ENCODE results near the gene TNFRSF4.
A peak's percentile ranks its signal among the peaks of the same experiment; 100 is the strongest.
"Not testable (repeated sequence)": the region's sequence is repeated elsewhere in the genome, so short reads cannot be mapped to it uniquely, and the experiment has no call there.

The TNFRSF4 gene

GRCh38 chr1:1179346-1179982 is 34.5 kb downstream of the TNFRSF4 start:
- Mint-ChIP-seq H3K4me3 (no peak overlapping the region), H3K36me3 (ENCODE audit: insufficient read depth) (peaks cover 2% of the 10 kb centered on the region), H3K27ac (no peak overlapping the region), H3K27me3 (peaks cover 23 to 40% of the 10 kb centered on the region in 2 donors), H3K9me3 (no peaks in the 10 kb centered on the region), H3K4me1 (ENCODE audit: low read depth in 2 of 2) (peaks cover 1 to 4% of the 10 kb centered on the region in 2 donors)
- ATAC-seq (replicated peaks) (no peak), DNase-seq (no peak)

- Mint-ChIP-seq H3K4me1 (ENCODE audit: low read depth in 2 of 2) (peaks cover 1 to 4% of the 10 kb centered on the region in 2 donors), H3K4me3 (no peak overlapping the region), H3K27me3 (peaks cover 23 to 39% of the 10 kb centered on the region in 2 donors), H3K36me3 (ENCODE audit: insufficient read depth) (peaks cover 2% of the 10 kb centered on the region), H3K27ac (no peak overlapping the region), H3K9me3 (no peaks in the 10 kb centered on the region)
- DNase-seq: no peak
- ATAC-seq (replicated peaks): no peak
Observed at GRCh38 chr1:1178794-1179331, 35.1 kb downstream of the TNFRSF4 start.

- Mint-ChIP-seq H3K4me1 (ENCODE audit: low read depth in 2 of 2) (peaks cover 0 to 2% of the 10 kb centered on the region in 2 donors), H3K4me3 (no peak overlapping the region), H3K9me3 (no peaks in the 10 kb centered on the region), H3K27me3 (peaks cover 23 to 30% of the 10 kb centered on the region in 2 donors), H3K27ac (no peak overlapping the region), H3K36me3 (ENCODE audit: insufficient read depth) (peaks cover 2% of the 10 kb centered on the region)
- DNase-seq (no peak), ATAC-seq (replicated peaks) (no peak)
Observed at GRCh38 chr1:1177452-1178206, 36.3 kb downstream of the TNFRSF4 start.

- Mint-ChIP-seq H3K4me1 (ENCODE audit: low read depth in 2 of 2) (peaks cover 0 to 5% of the 10 kb centered on the region in 2 donors), H3K4me3 (no peak overlapping the region), H3K27me3 (peaks cover 23 to 30% of the 10 kb centered on the region in 2 donors), H3K9me3 (no peaks in the 10 kb centered on the region), H3K36me3 (ENCODE audit: insufficient read depth) (peaks cover 2% of the 10 kb centered on the region), H3K27ac (no peak overlapping the region)
- ATAC-seq (replicated peaks): no peak
- DNase-seq: no peak
Observed at GRCh38 chr1:1176931-1177330, 37.0 kb downstream of the TNFRSF4 start.

- H3K36me3 Mint-ChIP-seq (ENCODE audit: insufficient read depth); H3K4me3 Mint-ChIP-seq; H3K9me3 Mint-ChIP-seq; H3K4me1 Mint-ChIP-seq (ENCODE audit: low read depth in 2 of 2); DNase-seq; ATAC-seq (replicated peaks); H3K27ac Mint-ChIP-seq: not testable (repeated sequence)
- peaks cover 16 to 24% of the 10 kb centered on the region in 2 donors for H3K27me3 Mint-ChIP-seq
Observed at GRCh38 chr1:1176063-1176761, 37.7 kb downstream of the TNFRSF4 start.

GRCh38 chr1:1175221-1176062 is 38.5 kb downstream of the TNFRSF4 start:
- H3K27me3 Mint-ChIP-seq: peaks cover 12 to 20% of the 10 kb centered on the region in 2 donors
- H3K9me3 Mint-ChIP-seq: no peaks in the 10 kb centered on the region
- peaks cover 2% of the 10 kb centered on the region for H3K36me3 Mint-ChIP-seq (ENCODE audit: insufficient read depth)
- DNase-seq (no peak), ATAC-seq (replicated peaks) (no peak)
- H3K27ac Mint-ChIP-seq: no peak overlapping the region
- no peak overlapping the region for H3K4me3 Mint-ChIP-seq
- H3K4me1 Mint-ChIP-seq (ENCODE audit: low read depth in 2 of 2): peaks cover 0 to 5% of the 10 kb centered on the region in 2 donors

- Mint-ChIP-seq H3K4me1 (ENCODE audit: low read depth in 2 of 2) (peaks cover 0 to 5% of the 10 kb centered on the region in 2 donors), H3K27me3 (peaks cover 19 to 29% of the 10 kb centered on the region in 2 donors), H3K9me3 (no peaks in the 10 kb centered on the region), H3K36me3 (ENCODE audit: insufficient read depth) (peaks cover 2% of the 10 kb centered on the region), H3K4me3 (peak within 1 kb of the TSS; percentile 14 to 18), H3K27ac (no peak within 1 kb of the TSS)
- ATAC-seq (replicated peaks): peak; percentile 76
- DNase-seq: peak; percentile 31 to 37 (median 33)
Observed at GRCh38 chr1:1173793-1174415, 40.0 kb downstream of the TNFRSF4 start, which contains the start of gene TTLL10. Gene TTLL10 (plus strand): TSS chr1:1173880. CDS start chr1:1179216, 5,336 bp downstream.

GRCh38 chr1:1173061-1173792 is 40.7 kb downstream of the TNFRSF4 start:
- no peak overlapping the region for H3K27ac Mint-ChIP-seq
- ATAC-seq (replicated peaks) (no peak), DNase-seq (no peak)
- peaks cover 0 to 5% of the 10 kb centered on the region in 2 donors for H3K4me1 Mint-ChIP-seq (ENCODE audit: low read depth in 2 of 2)
- H3K9me3 Mint-ChIP-seq: no peaks in the 10 kb centered on the region
- peaks cover 19 to 29% of the 10 kb centered on the region in 2 donors for H3K27me3 Mint-ChIP-seq
- H3K36me3 Mint-ChIP-seq (ENCODE audit: insufficient read depth): peaks cover 2% of the 10 kb centered on the region
- peak overlapping the region; percentile 14 to 18 for H3K4me3 Mint-ChIP-seq

GRCh38 chr1:1171546-1172340 is 42.2 kb downstream of the TNFRSF4 start:
- Mint-ChIP-seq H3K27me3 (peaks cover 14 to 23% of the 10 kb centered on the region in 2 donors), H3K4me3 (peak overlapping the region in 1 of 2 donors; percentile 46), H3K27ac (peak overlapping the region in 1 of 2 donors; percentile 66), H3K4me1 (ENCODE audit: low read depth in 2 of 2) (peaks cover 0 to 5% of the 10 kb centered on the region in 2 donors), H3K9me3 (no peaks in the 10 kb centered on the region), H3K36me3 (ENCODE audit: insufficient read depth) (peaks cover 2% of the 10 kb centered on the region)
- ATAC-seq (replicated peaks): peak; percentile 63
- peak in 2 of 3 experiments; percentile 22 to 26 for DNase-seq

- Mint-ChIP-seq H3K36me3 (ENCODE audit: insufficient read depth) (peaks cover 2% of the 10 kb centered on the region), H3K4me1 (ENCODE audit: low read depth in 2 of 2) (peaks cover 0 to 5% of the 10 kb centered on the region in 2 donors), H3K27me3 (peaks cover 11 to 18% of the 10 kb centered on the region in 2 donors), H3K4me3 (no peak overlapping the region), H3K27ac (no peak overlapping the region), H3K9me3 (no peaks in the 10 kb centered on the region)
- ATAC-seq (replicated peaks): no peak
- no peak for DNase-seq
Observed at GRCh38 chr1:1171161-1171545, 42.8 kb downstream of the TNFRSF4 start.

All from effector memory CD8-positive, alpha-beta T cell (primary cell).